Activated T-helper 17 cell treated with anti-CD3 and anti-CD28 coated beads, Interleukin-2, amount 50 U/mL, for 72 hours (primary cell): ENCODE results near the gene GRIA4. TPM values are rescaled to one million over a fixed set of nuclear protein-coding genes. Genes with fewer than 3 reads are reported as not detected.

Source experiments
- ATAC-seq: fragments of 150-1000 bp; cut with Tn5 transposase; replicated peaks from 2 replicates; pipeline ENCODE4 v1.10.0; 2021; ENCODE audit warnings: mild to moderate bottlenecking, moderate library complexity
- H3K27ac Mint-ChIP-seq: one replicate; pipeline ENCODE4 v1.8.0; 2022; ENCODE audit warnings: mixed read lengths
- H3K27me3 Mint-ChIP-seq: one replicate; pipeline ENCODE4 v1.8.0; 2022; ENCODE audit warnings: mixed read lengths
- H3K36me3 Mint-ChIP-seq: one replicate; pipeline ENCODE4 v1.8.0; 2022; ENCODE audit warnings: low read depth, mild to moderate bottlenecking, mixed read lengths
- H3K4me1 Mint-ChIP-seq: one replicate; pipeline ENCODE4 v1.8.0; 2022; ENCODE audit warnings: mixed read lengths
- H3K4me3 Mint-ChIP-seq: one replicate; pipeline ENCODE4 v1.8.0; 2022; ENCODE audit warnings: mild to moderate bottlenecking, mixed read lengths
- H3K9me3 Mint-ChIP-seq: one replicate; pipeline ENCODE4 v1.8.0; 2022; ENCODE audit warnings: mixed read lengths
- total RNA-seq, 2 donors: library from RNA; stranded (reverse); gene quantifications; one replicate each; pipeline ENCODE4 v1.2.3, GENCODE V29; 2022

Gene GRIA4
- total RNA-seq, 2 donors from 2014 or later, result not detected

DNA sequence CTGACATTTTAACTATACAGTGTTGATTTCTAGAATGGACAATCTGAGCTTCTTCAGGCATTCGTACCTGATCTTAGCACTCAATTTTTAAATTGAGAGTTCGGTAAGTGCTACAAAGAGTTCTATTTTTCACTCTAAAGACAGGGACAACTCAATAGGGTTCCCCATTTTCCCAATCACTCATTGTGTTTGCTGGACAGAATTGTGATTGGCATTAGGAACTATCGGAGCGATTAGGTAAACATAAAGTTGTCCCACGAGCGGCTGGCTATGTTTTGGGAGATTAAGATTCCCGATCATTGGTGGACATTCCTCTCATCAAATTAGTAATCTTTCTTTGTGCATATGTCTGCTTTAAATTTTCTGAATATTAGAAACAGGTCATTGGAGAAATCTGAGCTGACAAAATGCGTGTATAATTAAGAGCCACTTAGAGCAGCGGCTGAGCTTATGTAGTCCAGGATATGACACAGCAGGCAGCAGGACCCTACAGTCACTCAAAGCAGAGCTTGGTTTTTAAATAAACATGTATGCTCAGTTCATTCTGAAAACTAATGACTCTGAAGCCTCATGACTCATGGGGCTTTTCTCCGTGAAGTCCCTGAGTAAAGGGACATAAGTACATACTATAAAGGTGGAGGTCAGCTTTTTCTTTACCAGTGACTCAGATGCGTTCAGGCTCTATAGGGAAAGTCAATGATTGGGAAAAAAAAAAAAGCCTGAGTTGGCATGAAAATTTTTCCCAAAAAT is 109.4 kb downstream of the GRIA4 start:
- Mint-ChIP-seq H3K36me3 (no peaks in the 10 kb centered on the region), H3K27ac (no peak overlapping the region), H3K27me3 (peaks cover 4% of the 10 kb centered on the region), H3K9me3 (no peaks in the 10 kb centered on the region), H3K4me1 (no peaks in the 10 kb centered on the region), H3K4me3 (no peak overlapping the region)
- ATAC-seq, result peak; percentile 95

DNA sequence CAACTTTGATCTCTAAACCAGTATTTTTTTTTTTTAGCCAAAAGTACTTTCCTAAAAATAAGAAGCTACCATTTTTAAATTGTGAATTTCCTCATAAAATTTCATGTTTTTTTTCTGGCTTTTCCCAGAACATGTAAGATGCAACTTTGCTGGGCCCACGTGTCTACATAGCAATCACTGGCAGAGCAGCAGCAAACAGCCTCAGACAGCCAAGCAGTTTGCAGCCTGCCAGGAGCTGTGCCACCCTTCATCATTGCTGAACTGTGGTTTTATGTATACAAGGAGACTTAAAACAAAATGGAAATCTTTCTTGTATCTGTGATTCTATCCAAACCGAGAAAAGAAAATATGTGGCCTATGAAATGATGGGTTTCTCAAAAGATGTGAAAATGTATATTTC is 110.2 kb downstream of the GRIA4 start:
- H3K4me3 Mint-ChIP-seq, result no peak overlapping the region
- no peak overlapping the region for H3K27ac Mint-ChIP-seq
- no peaks in the 10 kb centered on the region for H3K36me3 Mint-ChIP-seq
- no peak for ATAC-seq
- H3K4me1 Mint-ChIP-seq, result no peaks in the 10 kb centered on the region
- peaks cover 4% of the 10 kb centered on the region for H3K27me3 Mint-ChIP-seq
- H3K9me3 Mint-ChIP-seq, result no peaks in the 10 kb centered on the region

DNA sequence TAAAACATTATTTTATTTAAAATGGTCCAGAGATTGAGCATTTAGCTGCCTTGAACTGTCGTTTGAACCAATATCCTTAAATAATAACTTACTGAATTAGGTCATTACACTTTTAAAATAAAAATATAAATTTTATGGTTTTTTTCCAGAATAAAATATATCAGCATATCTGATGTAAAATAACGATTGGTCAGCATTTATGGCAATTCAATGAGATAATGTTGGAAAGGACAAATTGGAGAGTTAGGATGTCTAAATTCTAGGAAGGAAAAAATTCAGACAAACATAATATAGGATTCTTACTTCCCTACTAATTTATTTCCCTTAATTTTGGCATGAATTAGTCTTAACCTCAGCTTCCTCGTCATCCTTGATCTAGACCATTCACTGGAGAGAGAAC is 113.4 kb downstream of the GRIA4 start:
- Mint-ChIP-seq H3K4me1 (no peaks in the 10 kb centered on the region), H3K4me3 (no peak overlapping the region), H3K9me3 (peaks cover 3% of the 10 kb centered on the region), H3K36me3 (no peaks in the 10 kb centered on the region), H3K27ac (no peak overlapping the region), H3K27me3 (peaks cover 4% of the 10 kb centered on the region)
- ATAC-seq, result no peak

DNA sequence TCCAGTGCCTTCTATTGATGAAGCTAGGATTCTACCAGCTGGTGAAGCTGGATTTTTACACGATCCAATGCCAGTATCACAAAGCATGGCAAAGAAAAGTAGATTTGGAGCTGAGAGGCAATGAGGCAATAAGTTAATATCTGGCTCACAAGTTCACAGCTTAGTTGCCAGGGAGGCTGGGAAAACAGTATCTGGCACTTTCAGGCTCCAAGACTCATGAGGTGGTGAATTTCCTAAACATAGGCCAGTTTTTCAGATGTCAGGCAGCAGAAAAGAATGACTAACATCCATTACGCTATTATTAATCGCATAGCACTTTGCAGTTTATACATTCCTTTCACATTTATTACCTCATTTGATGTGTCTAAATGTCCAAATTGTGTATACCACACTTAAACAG is 122.7 kb downstream of the GRIA4 start:
- Mint-ChIP-seq H3K4me3 (no peak overlapping the region), H3K27ac (no peak overlapping the region), H3K9me3 (peaks cover 3% of the 10 kb centered on the region), H3K27me3 (no peaks in the 10 kb centered on the region), H3K36me3 (no peaks in the 10 kb centered on the region), H3K4me1 (no peaks in the 10 kb centered on the region)
- no peak for ATAC-seq

DNA sequence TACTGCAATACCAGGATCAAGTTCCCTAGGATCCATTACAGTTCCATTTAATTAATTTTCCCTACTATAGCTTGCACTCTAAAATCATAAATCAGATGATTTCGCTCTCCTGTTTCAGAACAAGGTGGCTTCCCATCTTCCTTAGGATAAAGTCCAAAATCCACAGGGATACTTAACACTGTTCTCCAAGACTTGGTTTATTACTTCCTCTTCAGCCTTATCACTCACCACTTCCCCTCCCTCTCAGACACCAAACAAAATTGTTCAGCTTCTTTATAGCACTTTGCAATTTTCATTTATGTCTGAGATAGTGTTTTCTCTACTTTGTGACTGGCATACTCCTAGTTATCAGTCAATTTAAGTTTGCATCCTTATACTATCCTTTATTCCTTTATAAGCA is 124.6 kb downstream of the GRIA4 start:
- no peaks in the 10 kb centered on the region for H3K9me3 Mint-ChIP-seq
- no peaks in the 10 kb centered on the region for H3K4me1 Mint-ChIP-seq
- H3K36me3 Mint-ChIP-seq, result no peaks in the 10 kb centered on the region
- H3K27ac Mint-ChIP-seq, result no peak overlapping the region
- no peak for ATAC-seq
- no peaks in the 10 kb centered on the region for H3K27me3 Mint-ChIP-seq
- H3K4me3 Mint-ChIP-seq, result no peak overlapping the region

DNA sequence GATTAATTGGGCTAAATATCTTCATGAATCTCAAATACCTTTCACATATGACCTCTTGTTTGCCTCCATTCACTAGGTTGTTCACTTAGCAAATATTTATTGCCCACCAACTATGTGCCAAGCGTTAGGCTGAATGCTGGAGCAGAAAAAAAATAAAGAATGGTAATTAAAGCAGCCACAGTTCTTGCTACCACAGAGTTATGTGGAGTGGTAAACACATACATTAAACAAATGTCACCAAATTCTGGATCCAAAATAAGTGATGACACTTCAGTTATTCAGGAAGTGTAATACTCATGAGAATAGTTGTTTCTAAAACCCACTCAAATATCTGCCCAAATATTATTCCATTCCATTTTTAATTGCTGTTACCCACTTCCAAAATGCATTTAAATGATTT is 128.4 kb downstream of the GRIA4 start:
- Mint-ChIP-seq H3K4me1 (no peaks in the 10 kb centered on the region), H3K4me3 (no peak overlapping the region), H3K36me3 (no peaks in the 10 kb centered on the region), H3K27me3 (no peaks in the 10 kb centered on the region), H3K27ac (no peak overlapping the region), H3K9me3 (no peaks in the 10 kb centered on the region)
- ATAC-seq, result no peak

DNA sequence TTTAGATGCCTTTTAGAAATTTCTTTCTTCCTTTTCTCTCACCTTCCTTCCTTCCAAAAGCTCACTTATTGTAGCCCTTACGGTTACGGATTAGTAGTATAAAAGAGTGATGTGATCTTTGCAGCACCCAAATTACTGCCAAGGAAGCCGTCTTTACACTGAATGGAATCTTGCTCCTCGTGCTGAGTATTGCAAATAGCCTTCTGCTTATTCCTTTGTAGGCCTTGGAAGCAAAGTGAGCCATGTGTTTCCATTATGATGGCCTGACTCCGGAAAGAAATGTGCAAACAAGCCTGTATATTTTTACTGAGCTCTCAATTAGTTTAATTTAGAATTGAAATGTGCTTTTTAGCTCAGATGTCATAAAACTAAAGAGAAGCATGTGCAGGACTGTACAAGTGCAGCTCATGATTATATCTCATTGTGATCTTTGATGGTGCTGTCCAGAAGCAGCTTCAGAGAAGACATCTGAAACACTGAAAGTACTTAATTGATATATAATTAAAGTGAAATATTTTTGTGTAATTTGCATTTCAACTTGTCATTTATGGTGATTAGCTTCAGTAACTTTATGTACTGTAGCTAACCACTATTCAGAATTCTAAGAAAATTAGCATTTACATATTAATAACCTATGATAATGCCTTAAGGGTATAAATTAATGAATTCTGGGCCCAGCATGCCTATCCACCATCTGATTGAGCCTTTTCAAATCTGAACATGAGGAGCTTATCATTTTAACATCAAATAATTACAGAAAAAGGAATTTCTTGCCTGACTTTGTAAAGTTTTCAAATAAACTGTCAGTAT is 129.3 kb downstream of the GRIA4 start:
- no peaks in the 10 kb centered on the region for H3K9me3 Mint-ChIP-seq
- H3K4me1 Mint-ChIP-seq, result no peaks in the 10 kb centered on the region
- no peak for ATAC-seq
- H3K36me3 Mint-ChIP-seq, result no peaks in the 10 kb centered on the region
- H3K4me3 Mint-ChIP-seq, result no peak overlapping the region
- H3K27me3 Mint-ChIP-seq, result no peaks in the 10 kb centered on the region
- H3K27ac Mint-ChIP-seq, result no peak overlapping the region

DNA sequence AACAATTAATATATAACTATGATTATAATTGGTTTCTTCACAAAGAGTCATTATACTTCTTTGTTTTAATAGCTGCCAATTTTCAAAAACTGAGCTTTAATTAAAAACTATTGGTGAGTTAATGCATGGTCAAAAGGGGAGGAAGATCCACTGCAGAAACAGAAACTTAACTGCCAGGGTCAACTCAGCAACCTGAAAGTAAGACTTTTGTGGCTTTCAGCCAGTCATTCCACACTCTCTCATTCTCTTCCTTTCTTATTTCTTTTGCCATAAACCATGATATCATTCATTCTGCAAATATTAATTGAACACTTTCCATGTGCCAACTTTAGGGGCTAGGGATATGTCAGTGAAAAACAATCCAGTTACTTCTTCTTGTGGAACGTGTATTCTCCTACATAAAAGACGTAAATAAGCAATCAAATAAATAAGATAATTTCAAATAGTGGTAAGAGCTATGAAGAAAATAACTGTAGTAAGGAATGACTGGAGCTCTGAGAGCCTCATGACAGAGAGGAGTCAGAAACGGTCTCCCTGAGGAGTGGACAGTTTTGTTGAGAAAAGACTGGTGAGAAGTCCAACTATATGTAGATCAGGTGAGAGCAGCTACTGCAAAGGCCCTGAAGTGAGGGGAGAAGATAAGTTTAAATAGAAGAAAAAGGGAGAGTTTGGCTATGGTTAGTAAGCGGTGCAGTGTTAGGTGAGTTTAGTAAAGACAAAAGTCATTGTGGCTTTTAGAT is 130.5 kb downstream of the GRIA4 start:
- no peak overlapping the region for H3K4me3 Mint-ChIP-seq
- no peak for ATAC-seq
- no peaks in the 10 kb centered on the region for H3K4me1 Mint-ChIP-seq
- no peaks in the 10 kb centered on the region for H3K9me3 Mint-ChIP-seq
- H3K36me3 Mint-ChIP-seq, result no peaks in the 10 kb centered on the region
- H3K27me3 Mint-ChIP-seq, result no peaks in the 10 kb centered on the region
- H3K27ac Mint-ChIP-seq, result no peak overlapping the region

DNA sequence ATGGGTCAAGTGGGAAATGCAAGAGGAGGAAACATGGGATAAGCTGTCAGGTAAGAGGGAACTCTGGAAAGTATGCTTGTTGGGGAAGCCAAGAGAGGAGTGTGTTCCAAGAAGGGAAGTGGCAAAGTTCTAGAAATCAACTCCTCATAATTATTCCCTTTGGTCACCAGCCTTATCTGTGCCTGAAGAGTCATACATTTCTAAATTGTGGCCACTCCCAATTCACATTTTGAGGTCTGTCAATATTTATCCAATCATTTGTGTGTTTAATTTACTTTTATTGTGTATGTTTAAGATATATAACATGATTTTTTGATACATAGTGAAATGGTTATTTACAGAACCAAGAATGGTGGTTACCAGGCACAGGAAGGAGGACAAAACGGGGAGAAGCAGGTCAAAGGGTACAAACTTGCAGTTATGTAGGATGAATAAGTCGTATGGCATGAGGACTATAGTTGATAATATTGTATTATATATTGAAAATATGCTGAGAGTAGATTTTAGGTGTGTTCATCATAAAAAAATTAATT is 131.7 kb downstream of the GRIA4 start:
- Mint-ChIP-seq H3K36me3 (no peaks in the 10 kb centered on the region), H3K9me3 (no peaks in the 10 kb centered on the region), H3K27me3 (no peaks in the 10 kb centered on the region), H3K4me1 (no peaks in the 10 kb centered on the region), H3K27ac (no peak overlapping the region), H3K4me3 (no peak overlapping the region)
- ATAC-seq, result no peak

DNA sequence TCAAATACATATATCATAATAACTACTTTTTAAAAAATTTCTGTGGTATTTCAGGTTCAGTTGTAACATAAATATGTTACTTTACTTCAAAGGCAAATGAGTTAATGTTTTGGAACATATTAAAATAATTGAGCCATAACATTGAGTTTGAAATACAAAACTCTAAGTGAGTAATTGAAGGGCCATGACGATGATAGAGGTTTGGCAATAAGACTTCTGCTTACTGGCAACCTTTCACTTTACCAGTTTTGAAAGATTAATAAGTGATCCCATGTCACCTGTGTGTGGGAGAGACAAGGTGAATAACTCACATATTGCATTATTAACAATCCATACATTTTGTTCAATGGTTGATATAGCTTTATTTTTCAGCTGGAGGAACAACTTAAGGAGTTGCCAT is 144.4 kb downstream of the GRIA4 start:
- H3K27me3 Mint-ChIP-seq, result peaks cover 1% of the 10 kb centered on the region
- no peaks in the 10 kb centered on the region for H3K4me1 Mint-ChIP-seq
- H3K9me3 Mint-ChIP-seq, result no peaks in the 10 kb centered on the region
- no peaks in the 10 kb centered on the region for H3K36me3 Mint-ChIP-seq
- no peak for ATAC-seq
- H3K4me3 Mint-ChIP-seq, result no peak overlapping the region
- H3K27ac Mint-ChIP-seq, result no peak overlapping the region

DNA sequence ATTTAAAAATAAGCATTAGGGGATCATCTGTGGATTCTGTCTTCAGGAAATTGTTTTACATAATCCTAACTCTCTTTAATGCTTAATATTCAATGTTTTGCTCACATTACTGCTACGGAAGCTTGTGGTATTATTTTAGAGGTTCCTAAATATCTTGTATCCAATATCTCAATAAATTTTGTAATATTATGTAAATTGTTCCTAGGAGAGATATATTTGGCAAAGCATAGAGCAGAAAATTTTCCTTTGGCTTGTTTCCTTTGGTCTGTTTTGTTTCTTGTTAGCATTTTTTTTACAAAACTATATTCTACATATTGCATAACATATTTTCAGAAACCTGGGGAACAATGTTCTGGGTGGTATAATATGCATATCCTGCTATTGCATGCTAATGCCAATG is 144.8 kb downstream of the GRIA4 start:
- no peaks in the 10 kb centered on the region for H3K9me3 Mint-ChIP-seq
- H3K27me3 Mint-ChIP-seq, result no peaks in the 10 kb centered on the region
- no peaks in the 10 kb centered on the region for H3K4me1 Mint-ChIP-seq
- no peak overlapping the region for H3K4me3 Mint-ChIP-seq
- H3K36me3 Mint-ChIP-seq, result no peaks in the 10 kb centered on the region
- no peak for ATAC-seq
- no peak overlapping the region for H3K27ac Mint-ChIP-seq

DNA sequence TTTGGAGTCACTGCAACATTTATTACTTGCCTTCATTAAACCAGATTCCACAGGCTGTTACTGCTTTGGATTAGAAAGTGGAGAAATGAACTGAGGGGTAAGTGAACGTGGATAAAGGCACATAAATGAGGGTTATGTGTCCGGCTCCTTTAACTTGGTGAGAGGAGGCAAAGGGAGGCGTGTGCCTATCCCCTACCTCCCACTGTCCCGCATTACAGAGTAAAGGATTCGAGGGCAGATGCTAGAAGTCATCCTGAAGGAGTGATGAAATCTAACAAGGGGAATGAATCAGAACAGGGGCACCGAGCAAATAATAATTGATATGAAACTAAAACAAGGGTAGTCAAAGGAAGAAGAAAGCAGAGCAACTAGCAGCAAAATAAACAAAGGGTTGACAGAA is 147.2 kb downstream of the GRIA4 start:
- Mint-ChIP-seq H3K4me1 (no peaks in the 10 kb centered on the region), H3K27me3 (no peaks in the 10 kb centered on the region), H3K27ac (no peak overlapping the region), H3K9me3 (no peaks in the 10 kb centered on the region), H3K4me3 (no peak overlapping the region), H3K36me3 (no peaks in the 10 kb centered on the region)
- no peak for ATAC-seq

DNA sequence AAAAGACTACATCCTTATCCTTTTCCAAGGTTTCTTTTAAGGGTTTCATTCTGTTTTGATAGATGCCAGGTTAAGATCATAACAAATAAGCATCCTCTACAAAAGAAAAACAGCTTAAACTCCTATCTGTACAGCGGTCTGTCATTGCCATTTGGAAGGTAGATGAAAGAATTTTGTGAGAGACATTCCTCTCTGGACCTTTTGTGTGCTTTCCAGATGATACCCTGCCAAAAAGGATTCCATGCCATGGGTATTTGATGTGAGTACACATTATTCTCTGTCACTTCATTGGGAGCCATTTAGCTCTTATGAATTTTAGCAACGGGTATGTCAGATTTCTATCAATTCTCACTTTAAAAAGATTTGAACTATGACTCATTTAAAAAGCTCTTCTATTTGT is 153.7 kb downstream of the GRIA4 start:
- no peak for ATAC-seq
- Mint-ChIP-seq H3K9me3 (no peaks in the 10 kb centered on the region), H3K4me3 (no peak overlapping the region)

DNA sequence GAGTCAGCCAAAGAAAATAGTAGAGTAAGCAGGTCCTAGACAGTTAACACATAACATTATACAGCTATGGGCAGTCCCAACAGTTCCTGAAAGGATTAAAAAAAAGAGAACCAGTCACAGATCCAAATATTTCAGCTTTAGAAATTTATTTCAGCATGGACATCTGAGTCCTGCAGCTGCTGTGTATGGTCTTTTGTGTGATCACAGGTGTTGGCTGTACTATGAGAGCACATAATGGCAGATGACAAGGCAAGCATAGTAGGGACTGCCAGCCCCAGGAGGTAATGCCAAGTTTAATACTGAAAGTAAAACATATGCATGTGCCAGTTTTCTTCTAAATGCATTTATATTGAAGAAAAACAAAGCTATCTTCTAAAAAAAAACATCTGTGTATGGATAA is 158.1 kb downstream of the GRIA4 start:
- Mint-ChIP-seq H3K9me3 (no peaks in the 10 kb centered on the region), H3K27me3 (peaks cover 19% of the 10 kb centered on the region), H3K36me3 (no peaks in the 10 kb centered on the region), H3K4me1 (no peaks in the 10 kb centered on the region), H3K4me3 (no peak overlapping the region), H3K27ac (no peak overlapping the region)
- no peak for ATAC-seq

More for the DNA sequence above, 153.7 kb downstream of the GRIA4 start:
- Mint-ChIP-seq H3K4me1 (no peaks in the 10 kb centered on the region), H3K27me3 (peaks cover 12% of the 10 kb centered on the region), H3K27ac (no peak overlapping the region), H3K36me3 (no peaks in the 10 kb centered on the region)
